Nephron progenitor cell (in vitro differentiated cells): ENCODE measurements around the gene PLAA.

Experiments used
- DNase-seq: peaks from one replicate; pipeline ENCODE4 v3.0.0; 2021
- H3K27ac Mint-ChIP-seq: 2 replicates; pipeline ENCODE4 v1.8.0; 2021; ENCODE audit warnings: mild to moderate bottlenecking, moderate library complexity, mixed read lengths
- H3K27me3 Mint-ChIP-seq: 2 replicates; pipeline ENCODE4 v1.8.0; 2021; ENCODE audit warnings: mild to moderate bottlenecking, low read depth, mixed read lengths; ENCODE audit not compliant: poor library complexity
- H3K36me3 Mint-ChIP-seq: 2 replicates; pipeline ENCODE4 v1.8.0; 2021; ENCODE audit warnings: low read depth, mixed read lengths
- H3K4me1 Mint-ChIP-seq: 2 replicates; pipeline ENCODE4 v1.8.0; 2021; ENCODE audit warnings: mixed read lengths
- H3K4me3 Mint-ChIP-seq: 2 replicates; pipeline ENCODE4 v1.8.0; 2021; ENCODE audit warnings: mild to moderate bottlenecking, moderate library complexity, mixed read lengths
- H3K9me3 Mint-ChIP-seq: 2 replicates; pipeline ENCODE4 v1.8.0; 2021; ENCODE audit warnings: mild to moderate bottlenecking, moderate library complexity, mixed read lengths
- CTCF ChIP-seq: fragments of 200-600 bp; sonication (generic); IDR thresholded peaks from 2 replicates; pipeline ENCODE4 v1.5.0; 2021; ENCODE audit warnings: antibody characterized with exemption

PLAA gene

GRCh38 chr9:26973989-26974388 is 26.9 kb upstream of the PLAA start:
- DNase-seq, result no peak
- H3K4me1 Mint-ChIP-seq, result peaks cover 25% of the 10 kb centered on the region
- H3K9me3 Mint-ChIP-seq, result peaks cover 7% of the 10 kb centered on the region
- H3K27me3 Mint-ChIP-seq, result peaks cover 2% of the 10 kb centered on the region
- peaks cover 39% of the 10 kb centered on the region for H3K36me3 Mint-ChIP-seq
- TF ChIP-seq CTCF, result no peak
- no peak overlapping the region for H3K4me3 Mint-ChIP-seq
- no peak overlapping the region for H3K27ac Mint-ChIP-seq

GRCh38 chr9:26971721-26972120 is 24.7 kb upstream of the PLAA start:
- Mint-ChIP-seq H3K4me3 (no peak overlapping the region), H3K27ac (no peak overlapping the region), H3K27me3 (peaks cover 3% of the 10 kb centered on the region), H3K9me3 (peaks cover 22% of the 10 kb centered on the region), H3K36me3 (peaks cover 60% of the 10 kb centered on the region), H3K4me1 (peaks cover 24% of the 10 kb centered on the region)
- TF ChIP-seq CTCF, result no peak
- no peak for DNase-seq

- TF ChIP-seq CTCF, result no peak
- Mint-ChIP-seq H3K4me1 (peaks cover 34% of the 10 kb centered on the region), H3K9me3 (no peaks in the 10 kb centered on the region), H3K27me3 (peaks cover 3% of the 10 kb centered on the region), H3K36me3 (peaks cover 20% of the 10 kb centered on the region), H3K27ac (peak overlapping the region; percentile 99), H3K4me3 (peak overlapping the region; percentile 93)
- DNase-seq, result no peak
Measured at GRCh38 chr9:26956860-26957233, 9.8 kb upstream of the PLAA start.

- peak; percentile 94 for DNase-seq
- H3K27me3 Mint-ChIP-seq, result peaks cover 3% of the 10 kb centered on the region
- peaks cover 13% of the 10 kb centered on the region for H3K36me3 Mint-ChIP-seq
- H3K9me3 Mint-ChIP-seq, result no peaks in the 10 kb centered on the region
- H3K4me1 Mint-ChIP-seq, result peaks cover 34% of the 10 kb centered on the region
- TF ChIP-seq CTCF, result no peak
- H3K4me3 Mint-ChIP-seq, result peak within 1 kb of the TSS; percentile 93
- H3K27ac Mint-ChIP-seq, result peak within 1 kb of the TSS; percentile 99
Measured at GRCh38 chr9:26955921-26956859, 9.1 kb upstream of the PLAA start, which contains the start of gene IFT74. TSS of gene IFT74 (plus strand) at chr9:26956412. CDS start at chr9:26961968, 5,556 bp downstream.

- peaks cover 13% of the 10 kb centered on the region for H3K36me3 Mint-ChIP-seq
- TF ChIP-seq CTCF, result no peak
- peak overlapping the region; percentile 99 for H3K27ac Mint-ChIP-seq
- peak overlapping the region; percentile 93 for H3K4me3 Mint-ChIP-seq
- DNase-seq, result no peak
- H3K4me1 Mint-ChIP-seq, result peaks cover 34% of the 10 kb centered on the region
- H3K9me3 Mint-ChIP-seq, result no peaks in the 10 kb centered on the region
- H3K27me3 Mint-ChIP-seq, result peaks cover 3% of the 10 kb centered on the region
Measured at GRCh38 chr9:26955222-26955903, 8.3 kb upstream of the PLAA start.
